Spleen (tissue), 11 donors: ENCODE measurements around the gene TMPO. TPM values are rescaled to one million over a fixed set of nuclear protein-coding genes. Genes with fewer than 3 reads are reported as not detected.
A peak's percentile ranks its signal among the peaks of the same experiment; 100 is the strongest.

Source experiments
- DNase-seq: peaks from one replicate; pipeline ENCODE4 v3.0.0-alpha.2; 2020
- H3K27ac ChIP-seq, 8 donors: fragments of 200-600 bp; sonication (generic) in 7 of 8; 1 replicate in 4 of 8; 2 replicates in 4 of 8; pipeline versions ENCODE4 v1.5.0 to v1.8.0; 2016 to 2021; ENCODE audit warnings: inconsistent platforms in 4 of 8, mild to moderate bottlenecking in 4 of 8, moderate library complexity in 1 of 8
- H3K27me3 ChIP-seq, 7 donors: fragments of 200-600 bp; sonication (generic) in 6 of 7; replicated peaks in 1 of 7; 1 replicate in 4 of 7; 2 replicates in 3 of 7; pipeline versions ENCODE4 v1.5.0 to v1.8.0; 2016 to 2021; ENCODE audit warnings: inconsistent platforms in 3 of 7, mild to moderate bottlenecking in 1 of 7
- H3K36me3 ChIP-seq, 6 donors: fragments of 200-600 bp; sonication (generic) in 5 of 6; 1 replicate in 4 of 6; 2 replicates in 2 of 6; pipeline versions ENCODE4 v1.5.0 to v1.8.0; 2016 to 2021; ENCODE audit warnings: inconsistent platforms in 2 of 6
- H3K4me1 ChIP-seq, 6 donors: fragments of 200-600 bp; sonication (generic) in 5 of 6; 1 replicate in 3 of 6; 2 replicates in 3 of 6; pipeline versions ENCODE4 v1.5.0 to v1.8.0; 2016 to 2021; ENCODE audit warnings: inconsistent platforms in 3 of 6
- H3K4me3 ChIP-seq, 8 donors: fragments of 200-600 bp; sonication (generic) in 7 of 8; 1 replicate in 4 of 8; 2 replicates in 4 of 8; pipeline versions ENCODE4 v1.5.0 to v1.8.0; 2016 to 2021; ENCODE audit warnings: inconsistent platforms in 4 of 8, mild to moderate bottlenecking in 4 of 8, moderate library complexity in 2 of 8
- H3K9me3 ChIP-seq, 8 donors: fragments of 200-600 bp; sonication (generic) in 7 of 8; 1 replicate in 4 of 8; 2 replicates in 4 of 8; pipeline versions ENCODE4 v1.5.0 to v1.8.0; 2016 to 2021; ENCODE audit warnings: inconsistent platforms in 4 of 8
- CTCF ChIP-seq, 11 experiments: fragments of 200-600 bp in 7 of 11; fragments of 450-650 bp in 4 of 11; sonication (generic) in 4 of 11; IDR thresholded peaks in 8 of 11; conservative IDR thresholded peaks in 3 of 11; 1 replicate in 7 of 11; 2 replicates in 4 of 11; pipeline versions ENCODE4 v1.4.0 to v1.8.0; 2016 to 2021; ENCODE audit warnings: antibody characterized with exemption in 11 of 11, inconsistent platforms in 4 of 11, mild to moderate bottlenecking in 1 of 11
- POLR2A ChIP-seq, 3 donors: fragments of 450-650 bp; IDR thresholded peaks; one replicate each; pipeline ENCODE4 v1.5.1; 2017; ENCODE audit warnings: antibody characterized with exemption in 3 of 3, mild to moderate bottlenecking in 1 of 3
- POLR2AphosphoS5 ChIP-seq, 3 donors: sonication (generic); formaldehyde crosslinking; IDR thresholded peaks; one replicate each; pipeline ENCODE4 v1.5.1; 2017; ENCODE audit warnings: antibody characterized with exemption in 3 of 3
- WGBS, 5 donors: extraction: QIAGEN DNeasy Blood & Tissue Kit in 3 of 5; methylation state at CpG; one replicate each; pipeline versions ENCODE4 v1.1.5 to v1.1.7; 2013 to 2018; 5-methylcytosine and 5-hydroxymethylcytosine counted together
- intact Hi-C: fragments of 100-400 bp; cut with DNase I; formaldehyde crosslinking; loops from one replicate; pipeline ENCODE4 v1.15.0; 2023; ENCODE audit warnings: low total_unique reads
- polyA plus RNA-seq, 3 donors: library from polyadenylated mRNA; stranded (reverse); fragments of 200-250 nt; gene quantifications; one replicate each; pipeline ENCODE4 v1.2.1, GENCODE V29; 2013
- total RNA-seq, 7 donors: library from RNA; depleted of rRNA in 3 of 7; stranded (reverse); fragments of >200 nt in 3 of 7; fragmentation: NEBNext Ultra II Directional in 4 of 7; extraction: Animal tissue kit (Norgen Biotek cat#: 25700) in 4 of 7; gene quantifications; one replicate each; pipeline versions ENCODE4 v1.1.0 to v1.2.1, GENCODE V29; 2016 to 2021
- donor health status: healthy with polysubstance abuse.
- donor health status: DM: no; HTN: no; CAD: no; lungs with moderate emphysema.
- donor health status: DM: no; HTN: no; CAD: no.
- donor health status: Bipolar disorder and iron deficiency.
- donor health status: healthy.
- donor health status: DM: no; HTN: no; CAD: no.
- donor health status: DM: yes; HTN: yes; CAD: no.

Gene TMPO
- total and polyA plus RNA-seq, 10 donors, result 31.6 to 150 (median 89.8) TPM

DNA sequence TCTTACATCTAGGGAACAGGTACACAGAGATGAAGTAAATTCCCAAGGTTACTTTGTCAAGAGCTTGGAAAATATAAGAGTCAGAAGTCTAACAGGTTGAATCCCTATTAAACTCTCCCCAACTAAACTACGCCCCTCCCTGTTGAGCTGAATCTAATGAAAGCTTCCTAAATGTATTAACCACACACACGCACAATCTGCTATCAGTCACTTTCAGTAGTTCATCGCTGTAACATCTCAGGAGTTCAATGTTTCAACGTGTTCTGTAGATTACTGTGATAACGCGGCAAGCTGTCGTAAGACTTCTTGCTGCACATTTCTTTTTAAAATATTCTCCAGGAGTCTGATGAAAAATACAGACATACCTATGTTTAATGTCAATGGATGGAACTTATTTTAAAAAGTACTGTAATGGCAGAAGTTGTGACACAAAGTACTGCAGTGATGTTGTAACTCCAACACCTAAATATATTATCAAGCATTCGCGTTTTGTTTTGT lies 77.5 kb downstream of the TMPO start:
- H3K27ac ChIP-seq, result peak overlapping the region; percentile 98 to 100 (median 98)
- TF ChIP-seq POLR2AphosphoS5 (IDR thresholded peaks at IDR 0.05) (no peak), POLR2A (IDR thresholded peaks at IDR 0.05) (no peak), CTCF (IDR thresholded peaks at IDR 0.05 in 8 of 11, conservative IDR thresholded peaks at IDR 0.05 in 3 of 11) (no peak)
- peak overlapping the region; percentile 16 to 93 (median 85) for H3K4me3 ChIP-seq
- peaks cover 0 to 26% (median 11%) of the 10 kb centered on the region in 6 donors for H3K36me3 ChIP-seq
- DNase-seq, result no peak
- intact Hi-C loops, result loop anchor here (5.0 kb wide), 1 partner anchor 54 kb away; the partner anchor contains the start of gene APAF1
- 42 to 52% (median 47%) methylated on average over 9 of the region's 9 CpGs for WGBS, 5 donors
- H3K4me1 ChIP-seq, result peaks cover 12 to 45% (median 34%) of the 10 kb centered on the region in 6 donors
- H3K9me3 ChIP-seq, result no peaks in the 10 kb centered on the region
- H3K27me3 ChIP-seq, result no peaks in the 10 kb centered on the region

DNA sequence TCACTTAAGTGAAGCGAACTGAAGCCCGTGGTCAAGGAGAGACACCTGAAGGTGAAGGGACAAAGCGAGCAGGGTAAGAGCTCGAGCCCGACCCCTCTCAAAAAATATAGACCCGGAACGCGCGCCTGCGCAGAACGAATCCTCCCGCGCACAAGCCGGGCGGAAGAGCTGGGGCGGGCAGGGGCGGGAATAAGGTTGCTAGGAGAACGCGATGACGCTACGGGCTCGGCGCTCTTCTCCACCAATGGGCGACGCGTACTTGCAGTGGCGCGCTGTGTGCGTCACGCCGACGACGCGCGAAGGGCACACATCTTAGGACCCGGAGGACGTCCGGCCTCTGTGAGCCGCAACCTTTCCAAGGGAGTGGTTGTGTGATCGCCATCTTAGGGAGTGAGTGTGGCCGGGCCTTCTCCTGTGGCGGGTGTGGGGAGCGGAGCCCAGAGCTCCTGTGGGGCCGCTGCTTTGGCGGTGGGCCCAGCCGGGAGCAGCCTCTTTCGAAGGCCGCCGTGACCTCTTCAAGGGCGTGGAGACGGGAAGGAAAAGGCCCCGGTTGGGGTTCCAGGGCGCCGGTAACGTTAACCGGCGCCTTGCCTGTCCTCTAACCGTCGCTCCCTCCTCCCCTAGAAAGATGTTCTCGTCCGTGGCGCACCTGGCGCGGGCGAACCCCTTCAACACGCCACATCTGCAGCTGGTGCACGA lies 78.1 kb downstream of the TMPO start, which contains the start of gene SLC25A3:
Gene SLC25A3 (plus strand): TSS at position 336 of the 699 bp plus-strand sequence. CDS start 293 bp downstream, at position 629.
- Histone ChIP-seq H3K4me1 (peaks cover 12 to 51% (median 34%) of the 10 kb centered on the region in 6 donors), H3K27ac (peak within 1 kb of the TSS; percentile 98 to 100 (median 98)), H3K36me3 (peaks cover 0 to 33% (median 17%) of the 10 kb centered on the region in 6 donors), H3K9me3 (no peaks in the 10 kb centered on the region), H3K4me3 (peak within 1 kb of the TSS; percentile 74 to 93 (median 85)), H3K27me3 (no peaks in the 10 kb centered on the region)
- intact Hi-C loops, result loop anchor here (5.0 kb wide), 1 partner anchor 54 kb away; the partner anchor contains the start of gene APAF1
- 0% methylated on average over 53 to 67 of the region's 67 CpGs for WGBS, 5 donors
- DNase-seq, result peak; percentile 98
- TF ChIP-seq POLR2A (IDR thresholded peaks at IDR 0.05), result peak; percentile 65 to 97 (median 95)
- TF ChIP-seq POLR2AphosphoS5 (IDR thresholded peaks at IDR 0.05), result peak; percentile 100
- peak in 2 of 11 experiments; percentile 13 to 27 for TF ChIP-seq CTCF (IDR thresholded peaks at IDR 0.05 in 8 of 11, conservative IDR thresholded peaks at IDR 0.05 in 3 of 11)

DNA sequence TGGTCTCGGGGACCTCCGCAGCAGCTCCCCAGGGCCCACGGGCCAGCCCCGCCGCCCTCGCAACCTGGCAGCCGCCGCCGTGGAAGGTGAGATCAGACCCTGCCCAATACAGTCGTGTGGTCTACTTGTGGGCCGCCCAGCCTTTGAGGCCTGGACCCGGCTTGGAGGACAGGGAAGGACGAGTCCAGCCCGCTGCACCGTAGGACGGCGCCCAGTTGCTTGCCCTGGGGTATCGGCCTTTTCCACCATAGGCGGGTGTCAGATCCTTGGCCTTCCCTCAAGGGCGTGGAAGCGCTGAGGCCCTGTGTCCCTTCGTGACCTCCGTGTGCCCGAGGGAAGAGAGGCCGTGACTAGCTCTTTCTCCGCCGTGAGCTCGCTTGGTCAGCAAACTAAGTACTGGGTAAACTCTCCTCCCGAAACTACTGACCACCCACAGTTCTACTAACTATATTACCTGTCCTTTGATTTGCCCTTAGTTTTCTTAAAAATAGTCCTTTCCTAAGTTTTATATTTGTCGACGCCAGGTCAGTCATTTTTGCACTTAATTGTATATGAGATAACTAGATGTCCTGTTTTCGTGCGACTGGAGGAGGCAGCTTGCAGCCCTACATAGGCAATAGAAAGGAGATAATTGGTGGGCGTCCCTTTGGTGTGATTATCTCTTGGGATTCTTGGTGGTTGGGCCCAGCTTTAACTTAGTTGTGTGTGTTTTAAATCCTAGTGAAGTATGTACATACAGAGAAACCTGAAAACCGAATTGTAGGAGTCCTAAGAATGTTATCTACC lies 78.9 kb downstream of the TMPO start:
- Histone ChIP-seq H3K4me1 (peaks cover 12 to 52% (median 34%) of the 10 kb centered on the region in 6 donors), H3K4me3 (peak overlapping the region; percentile 74 to 93 (median 85)), H3K27ac (peak overlapping the region; percentile 98 to 100 (median 98)), H3K36me3 (peaks cover 0 to 40% (median 25%) of the 10 kb centered on the region in 6 donors), H3K27me3 (no peaks in the 10 kb centered on the region), H3K9me3 (no peaks in the 10 kb centered on the region)
- TF ChIP-seq POLR2AphosphoS5 (IDR thresholded peaks at IDR 0.05) (no peak), CTCF (IDR thresholded peaks at IDR 0.05 in 8 of 11, conservative IDR thresholded peaks at IDR 0.05 in 3 of 11) (no peak), POLR2A (IDR thresholded peaks at IDR 0.05) (no peak)
- intact Hi-C loops, result loop anchor here (5.0 kb wide), 1 partner anchor 53 kb away; the partner anchor contains the start of gene APAF1
- WGBS, 5 donors, result 0% methylated on average over 26 to 35 of the region's 35 CpGs
- peak; percentile 92 for DNase-seq
